A549 treated with Mapracorat at 1 μM for 4 hours (cell line): ENCODE measurements around the gene ZNF776. TPM values are rescaled to one million over a fixed set of nuclear protein-coding genes. Genes with fewer than 3 reads are reported as not detected.

Experiments
- total RNA-seq: library from RNA; stranded (reverse); fragments of 200-300 nt; extraction: Qiagen RNA extraction; gene quantifications from 5 replicates; pipeline ENCODE4 v1.2.3, GENCODE V29; 2022

ZNF776 gene
- 4.0 to 6.8 TPM (median 5.0 TPM) in 5 replicates for total RNA-seq

GRCh38 chr19:57746580-57747471 lies at the start of gene ZNF776:
TSS of gene ZNF776 (plus strand) at chr19:57746815. CDS start at chr19:57747059, 244 bp downstream.

GRCh38 chr19:57708641-57709361 lies 37.8 kb upstream of the ZNF776 start, which contains the start of gene ZNF154:
TSS of gene ZNF154 (minus strand) at chr19:57709204. CDS start at chr19:57708971, 233 bp downstream.

GRCh38 chr19:57769345-57770131 lies 22.9 kb downstream of the ZNF776 start, which contains the start of gene ZNF586:
TSS of gene ZNF586 (plus strand) at chr19:57769676. CDS start at chr19:57769843, 167 bp downstream.

Other genes starting within 250 kb of the ZNF776 start
- gene ZNF773, start 246.9 kb upstream of the ZNF776 start, total RNA-seq: 4.1 to 6.7 TPM (median 4.4 TPM) in 5 replicates
- gene ZNF549, start 219.5 kb upstream of the ZNF776 start, total RNA-seq: 1.4 to 1.9 TPM (median 1.7 TPM) in 5 replicates
- 2.5 to 5.4 TPM (median 3.8 TPM) in 5 replicates for gene ZNF550, start 187.0 kb upstream of the ZNF776 start, total RNA-seq
- gene ZNF416, start 167.9 kb upstream of the ZNF776 start, total RNA-seq: 3.4 to 5.0 TPM (median 4.2 TPM) in 5 replicates
- gene ZIK1, start 162.7 kb upstream of the ZNF776 start, total RNA-seq: not detected in 5 replicates
- gene ZNF530, start 146.9 kb upstream of the ZNF776 start, total RNA-seq: 4.7 to 5.7 TPM (median 5.1 TPM) in 5 replicates
- gene ZNF134, start 132.6 kb upstream of the ZNF776 start, total RNA-seq: 8.3 to 9.8 TPM (median 8.7 TPM) in 5 replicates
- gene ZNF211, start 113.6 kb upstream of the ZNF776 start, total RNA-seq: 5.3 to 6.7 TPM (median 5.8 TPM) in 5 replicates
- gene ZSCAN4, start 77.9 kb upstream of the ZNF776 start, total RNA-seq: not detected in 5 replicates
- 4.4 to 6.7 TPM (median 5.3 TPM) in 5 replicates for gene ZNF551, start 64.8 kb upstream of the ZNF776 start, total RNA-seq
- gene ZNF154, start 37.6 kb upstream of the ZNF776 start, total RNA-seq: not detected in 5 replicates
- gene ZNF671, start 19.2 kb upstream of the ZNF776 start, total RNA-seq: 0.83 to 1.2 TPM (median 1.1 TPM) in 5 replicates
- 5.4 to 7.2 TPM (median 6.4 TPM) in 5 replicates for gene ZNF586, start 22.9 kb downstream of the ZNF776 start, total RNA-seq
- gene ZNF552, start 68.1 kb downstream of the ZNF776 start, total RNA-seq: 4.8 to 6.0 TPM (median 5.3 TPM) in 5 replicates
- 7.4 to 8.8 TPM (median 7.7 TPM) in 5 replicates for gene ZNF587B, start 83.5 kb downstream of the ZNF776 start, total RNA-seq
- gene ZNF587, start 103.0 kb downstream of the ZNF776 start, total RNA-seq: 4.5 to 8.3 TPM (median 6.6 TPM) in 5 replicates
- gene ZNF814, start 142.2 kb downstream of the ZNF776 start, total RNA-seq: 1.2 to 3.1 TPM (median 2.4 TPM) in 5 replicates
- 2.6 to 4.1 TPM (median 3.2 TPM) in 5 replicates for gene ZNF417, start 169.8 kb downstream of the ZNF776 start, total RNA-seq
- 0.52 to 1.7 TPM (median 1.1 TPM) in 5 replicates for gene ZNF418, start 188.6 kb downstream of the ZNF776 start, total RNA-seq
- 0.85 to 1.4 TPM (median 1.1 TPM) in 5 replicates for gene ZNF256, start 200.9 kb downstream of the ZNF776 start, total RNA-seq
- not detected in 5 replicates for gene C19orf18, start 227.7 kb downstream of the ZNF776 start, total RNA-seq